Stimulated activated CD8-positive, alpha-beta memory T cell treated with anti-CD3 and anti-CD28 coated beads, Interleukin-15, amount 100 ng/mL, for 48 hours (primary cell): ENCODE results near the gene GINS2.

Experiments
- DNase-seq, 2 donors: peaks; one replicate each; pipeline ENCODE4 v3.0.0-alpha.2; 2020; ENCODE audit warnings: low read depth in 2 of 2

Gene GINS2

GRCh38 chr16:85640254-85640558, 48.5 kb downstream of the GINS2 start:
- no peak for DNase-seq

DNA sequence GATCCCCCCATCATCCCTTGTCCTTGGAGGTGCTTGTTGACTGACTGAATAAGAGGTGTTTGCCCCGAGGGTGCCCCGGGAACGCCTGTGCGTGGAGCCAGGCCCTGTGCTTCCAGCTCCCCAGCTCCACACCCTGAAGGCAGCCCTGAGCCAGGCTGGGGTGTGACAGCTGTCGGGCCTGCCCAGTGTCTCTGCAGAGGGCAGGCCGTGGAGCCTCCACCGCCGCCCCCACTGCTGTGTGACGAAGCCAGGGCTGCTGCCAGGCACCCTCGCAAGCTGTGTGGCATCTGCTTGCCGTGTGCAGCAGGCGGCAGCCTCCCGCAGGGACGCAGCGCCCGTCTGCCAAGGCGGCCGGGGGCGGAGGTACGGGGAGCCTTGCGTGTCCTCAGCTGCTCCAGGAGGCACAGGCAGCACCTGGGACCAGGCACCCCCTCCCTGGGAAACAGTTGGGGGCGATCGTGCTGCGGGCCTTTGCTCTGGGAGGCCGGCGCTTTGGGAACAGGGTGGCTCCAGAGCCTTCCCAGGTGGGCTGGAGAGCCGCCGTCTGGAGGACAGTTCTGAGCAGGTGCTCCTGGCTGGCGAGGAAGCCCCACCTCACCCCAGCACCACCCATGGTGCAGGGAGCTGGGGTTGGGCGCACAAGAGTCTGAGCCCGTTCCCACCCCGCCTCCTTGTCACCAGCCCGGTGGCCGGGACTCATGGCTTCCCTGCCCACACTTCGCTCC, 49.1 kb downstream of the GINS2 start:
- DNase-seq = no peak

GRCh38 chr16:85638695-85639409, 49.9 kb downstream of the GINS2 start:
- DNase-seq = no peak

DNA sequence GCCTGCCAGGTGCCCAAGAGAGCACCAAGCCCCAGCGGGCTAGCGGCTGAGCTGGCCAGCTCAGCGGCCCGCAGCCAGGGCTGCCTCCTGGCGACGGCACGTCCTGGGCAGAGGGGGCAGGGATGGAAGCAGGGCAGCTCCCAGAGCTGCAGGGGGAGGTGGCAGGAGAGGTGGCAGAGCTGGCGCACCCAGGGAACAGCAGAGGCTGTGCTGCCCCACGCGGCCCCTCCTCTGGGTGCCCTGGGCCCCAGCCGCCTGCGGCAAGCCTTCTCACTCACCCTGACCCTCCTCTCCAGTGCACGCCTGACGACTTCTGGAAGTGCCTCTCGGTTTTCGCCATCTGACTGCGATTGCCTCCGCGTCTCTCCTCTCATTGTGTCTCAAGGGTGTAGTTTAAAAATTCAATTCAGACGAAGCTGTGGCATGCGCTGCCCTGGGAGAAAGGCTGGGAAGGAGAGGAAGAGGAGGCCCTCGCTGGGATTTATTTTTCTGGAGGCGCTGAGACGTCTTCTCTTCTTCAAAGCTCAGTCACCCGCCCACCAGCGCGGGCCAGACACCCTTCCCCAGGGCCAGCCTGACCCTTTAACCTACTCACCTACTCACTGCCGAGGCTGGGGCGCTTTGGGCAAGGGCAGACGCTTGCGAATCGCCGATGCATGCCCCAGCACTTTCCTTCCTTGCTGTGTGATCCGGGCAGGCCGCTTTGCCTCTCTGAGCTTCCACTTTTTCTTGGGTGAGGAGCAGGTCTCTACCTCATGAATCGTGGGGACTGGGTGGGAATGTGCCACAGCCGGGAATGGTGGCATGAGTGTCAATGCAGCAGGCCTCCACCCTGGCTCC, 50.7 kb downstream of the GINS2 start:
- DNase-seq = no peak

DNA sequence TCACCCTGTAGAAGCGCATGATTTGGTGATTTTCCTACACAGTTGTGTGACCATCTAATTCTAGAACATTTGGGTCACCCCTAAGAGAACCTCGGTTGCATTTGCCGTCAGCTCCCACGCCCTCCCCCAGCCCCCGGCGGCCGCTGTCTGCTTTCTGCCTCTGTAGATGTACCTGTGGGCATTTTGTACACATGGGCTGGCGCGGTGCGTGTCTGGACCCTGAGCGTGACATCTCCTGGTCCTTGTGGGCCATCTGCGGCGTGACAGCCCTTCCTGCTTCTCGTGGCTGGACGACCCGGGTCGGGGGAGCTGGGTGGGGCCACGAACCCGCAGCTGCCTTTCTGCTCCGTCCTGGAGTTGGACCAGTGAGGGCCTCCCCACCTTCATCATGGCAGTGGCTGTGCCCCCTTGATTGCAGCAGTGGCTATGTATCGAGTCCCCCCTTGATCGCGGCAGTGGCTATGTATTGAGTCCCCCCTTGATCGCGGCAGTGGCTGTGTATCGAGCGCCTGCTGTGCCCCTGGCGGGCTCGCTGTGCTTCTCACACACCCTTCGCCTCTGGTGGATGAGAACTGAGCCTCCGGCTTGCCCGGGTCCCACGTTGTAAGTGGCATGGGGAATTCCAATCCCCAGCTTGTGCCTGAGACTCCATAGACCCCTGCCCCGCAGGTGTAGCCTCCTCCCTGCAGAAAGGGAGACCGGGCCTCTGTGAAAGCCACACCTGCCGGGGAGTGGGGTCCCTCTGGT, 51.5 kb downstream of the GINS2 start:
- no peak for DNase-seq

GRCh38 chr16:85636234-85636812, 52.4 kb downstream of the GINS2 start:
- DNase-seq = no peak

DNA sequence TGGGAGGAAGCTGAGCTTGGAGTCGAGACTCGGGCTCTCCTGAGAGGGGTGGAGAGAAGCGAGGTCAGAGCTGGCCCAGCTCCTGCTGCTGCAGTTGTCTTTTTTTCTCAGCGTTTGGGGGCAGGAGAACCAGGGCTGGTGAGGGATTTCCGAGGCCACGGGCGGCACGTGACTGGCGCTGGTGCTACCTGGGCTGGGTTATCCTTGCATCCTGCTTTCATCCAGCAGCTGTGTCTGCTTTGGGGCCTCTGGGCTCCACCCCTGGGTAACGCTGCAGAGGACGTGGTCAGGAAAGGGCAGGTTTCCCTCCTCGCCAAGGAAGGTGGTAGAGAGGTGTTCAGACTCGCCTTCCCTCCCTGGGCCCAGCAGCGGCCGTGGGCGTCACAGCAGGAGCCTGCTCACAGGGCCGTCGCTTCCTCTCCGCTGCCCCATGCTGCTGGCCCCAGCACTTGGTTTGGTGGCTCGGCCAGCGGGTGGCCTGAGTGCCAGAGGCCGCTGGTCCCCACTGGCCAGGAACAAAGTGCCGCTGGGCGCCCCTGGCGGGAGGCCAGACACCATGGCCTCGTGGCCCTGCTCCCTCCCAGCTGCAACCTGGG, 53.1 kb downstream of the GINS2 start:
- DNase-seq = no peak

DNA sequence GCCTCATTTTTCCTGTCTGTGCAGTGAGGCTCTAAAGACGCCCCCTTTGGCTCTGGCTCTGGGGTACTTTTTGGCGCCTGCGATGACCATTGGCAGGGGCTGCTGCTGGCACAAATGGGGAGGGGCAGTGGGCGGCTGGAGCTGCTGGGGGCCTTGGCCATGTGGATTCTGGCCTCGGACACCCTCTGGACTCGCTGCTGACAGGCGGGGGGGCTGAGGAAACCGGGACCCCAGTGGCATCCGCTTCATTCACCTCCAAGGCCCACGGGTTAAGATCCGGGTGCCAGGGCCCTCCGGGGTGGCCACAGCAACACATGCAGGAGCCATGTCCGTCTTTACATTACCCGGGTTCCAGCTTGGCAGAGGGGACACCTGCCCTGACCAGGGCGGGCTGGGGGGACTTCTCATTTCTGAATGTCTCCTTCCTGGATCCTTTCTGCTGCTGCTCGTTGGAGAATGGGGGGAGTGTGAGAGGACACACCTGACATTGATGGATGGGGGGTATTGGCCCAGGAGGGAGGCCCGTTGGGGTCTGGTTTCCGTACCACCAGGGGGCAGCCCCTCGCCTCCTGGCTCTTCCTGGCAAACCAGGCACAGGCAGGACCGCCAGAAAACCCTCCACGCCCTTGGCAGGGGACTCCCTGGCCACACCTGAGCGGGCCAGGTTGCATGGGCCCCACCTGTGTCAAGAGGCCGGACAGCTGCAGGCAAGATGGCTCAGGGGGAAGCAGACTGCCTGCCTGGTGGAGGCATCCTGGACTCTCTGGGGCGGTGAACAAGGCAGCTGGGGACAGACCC, 53.8 kb downstream of the GINS2 start:
- DNase-seq = no peak

- no peak for DNase-seq
Observed at GRCh38 chr16:85633888-85634287, 54.9 kb downstream of the GINS2 start.

- DNase-seq = no peak
Observed at GRCh38 chr16:85633438-85633743, 55.4 kb downstream of the GINS2 start.

GRCh38 chr16:85632709-85633437, 55.9 kb downstream of the GINS2 start:
- DNase-seq = no peak

- no peak for DNase-seq
Observed at GRCh38 chr16:85631802-85632393, 56.9 kb downstream of the GINS2 start.

GRCh38 chr16:85631230-85631629, 57.5 kb downstream of the GINS2 start:
- DNase-seq = no peak

DNA sequence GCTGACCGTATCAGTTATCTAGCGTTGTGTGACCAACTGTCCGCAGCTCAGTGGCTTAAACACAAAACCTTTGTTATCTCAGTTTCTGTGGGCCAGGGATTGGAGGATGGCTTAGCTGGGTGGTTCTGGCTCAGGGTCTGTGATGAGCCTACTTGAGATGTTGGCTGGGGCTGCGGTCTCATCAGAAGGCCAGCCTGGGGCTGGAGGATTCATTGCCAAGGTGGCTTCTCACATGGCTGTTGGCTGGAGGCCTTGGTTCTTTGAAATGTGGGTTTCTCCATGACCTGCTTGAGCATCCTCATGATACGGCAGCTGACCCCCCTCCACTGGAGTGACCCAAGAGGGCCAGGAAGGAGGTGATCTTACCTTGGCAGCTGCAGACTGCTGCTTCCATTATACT, 58.9 kb downstream of the GINS2 start:
- no peak for DNase-seq

GRCh38 chr16:85629326-85629725, 59.4 kb downstream of the GINS2 start:
- DNase-seq = no peak

DNA sequence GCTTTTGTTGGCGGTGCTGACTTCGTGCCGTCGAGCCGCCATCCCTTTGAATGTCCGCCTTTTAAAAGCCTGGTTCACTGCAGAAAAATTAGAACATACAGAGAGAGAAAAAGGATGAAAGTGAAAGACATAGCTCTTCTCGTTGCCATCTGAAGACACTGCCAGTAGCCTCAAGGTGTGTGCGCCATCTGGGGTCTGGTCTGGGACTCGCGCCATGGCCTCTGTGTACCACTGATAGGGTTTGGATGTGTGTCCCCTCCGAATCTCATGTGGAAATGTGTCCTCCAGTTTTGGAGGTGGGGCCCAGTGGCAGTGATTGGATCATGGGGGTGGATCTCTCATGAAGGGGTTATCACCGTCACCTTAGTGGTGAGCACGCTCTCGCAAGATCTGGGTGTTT, 60.1 kb downstream of the GINS2 start:
- no peak for DNase-seq

GRCh38 chr16:85628265-85628556, 60.5 kb downstream of the GINS2 start:
- no peak for DNase-seq

DNA sequence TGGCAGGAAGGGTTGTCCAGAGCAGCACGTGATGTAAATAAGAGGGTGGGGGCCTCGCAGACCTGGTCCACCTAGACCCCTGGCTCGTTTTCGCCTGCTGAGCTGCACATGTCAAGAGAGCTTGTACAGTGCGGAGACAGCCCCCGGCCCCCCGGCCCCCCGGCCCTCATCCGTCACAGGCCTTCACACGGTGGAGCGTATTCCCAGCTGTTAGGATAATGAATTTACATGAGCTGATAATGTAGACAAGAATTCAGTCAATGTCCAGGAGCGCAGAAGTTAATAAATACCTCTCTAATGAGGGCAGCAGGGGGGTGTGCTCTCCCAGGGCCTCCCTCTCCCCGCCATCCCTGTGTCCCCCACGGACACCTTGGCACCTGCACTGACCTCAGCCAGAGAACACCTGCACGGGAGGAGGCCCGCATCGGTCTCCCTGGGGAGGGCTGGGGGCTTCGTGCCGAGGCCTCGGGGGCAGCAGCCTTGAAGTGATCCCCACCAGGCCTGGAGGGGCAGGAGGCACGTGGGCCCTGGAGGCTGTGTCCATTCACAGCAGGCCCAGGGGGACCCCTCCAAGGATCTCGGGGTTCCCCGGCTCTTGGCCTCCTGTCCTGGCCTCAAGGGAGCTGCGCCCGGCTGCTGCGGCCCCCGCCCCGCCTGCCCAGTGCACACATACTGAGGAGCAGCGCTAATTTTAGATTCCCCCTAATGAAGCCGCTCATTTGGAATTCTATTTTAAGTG, 61.1 kb downstream of the GINS2 start:
- DNase-seq = no peak

DNA sequence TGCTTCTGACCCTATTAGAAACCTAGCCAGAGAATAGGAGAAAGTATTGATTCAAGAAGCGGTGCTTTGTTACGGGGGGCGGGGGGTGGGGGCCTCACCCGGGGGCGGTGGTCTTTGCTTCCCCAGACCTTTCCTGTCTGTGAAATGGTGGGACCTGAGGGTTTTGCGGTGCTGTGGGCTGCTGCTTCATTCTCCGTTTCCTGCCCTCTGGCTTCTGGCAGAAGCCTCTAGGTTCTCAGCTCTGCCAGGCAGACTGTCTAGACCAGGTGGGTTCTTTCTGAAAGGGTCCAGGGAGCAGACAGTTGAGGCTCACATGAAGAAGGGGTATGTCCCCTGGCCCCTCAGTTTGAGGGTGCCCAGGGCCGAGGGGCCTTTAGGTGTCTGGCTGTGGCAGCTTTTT, 61.7 kb downstream of the GINS2 start:
- no peak for DNase-seq
